ENCODE results near the gene ZBTB5.
"Not testable (repeated sequence)": the region's sequence is repeated elsewhere in the genome, so short reads cannot be mapped to it uniquely, and the experiment has no call there.

Gene ZBTB5

GRCh38 chr9:37404590-37404989, 60.7 kb downstream of the ZBTB5 start:
- Histone ChIP-seq H3K9ac (ENCODE audit: low read length) (no peak overlapping the region), H3K4me1 (ENCODE audit: control insufficient read depth in 1 of 2, insufficient read depth in 2 of 2, low read length in 2 of 2) (peaks cover 0 to 4% of the 10 kb centered on the region in 2 experiments), H3K79me2 (ENCODE audit: control insufficient read depth, insufficient read depth, low read length, poor library complexity) (no peaks in the 10 kb centered on the region), H4K12ac (ENCODE audit: low read depth, low read length) (no peak overlapping the region), H4K8ac (ENCODE audit: low read depth, low read length) (no peak overlapping the region), H2AFZ (ENCODE audit: insufficient read depth, low read length, poor library complexity) (no peak overlapping the region), H3K36me3 (ENCODE audit: control insufficient read depth in 1 of 2, insufficient read depth in 2 of 2, low read length in 2 of 2) (no peaks in the 10 kb centered on the region), H4K91ac (ENCODE audit: low read depth, low read length) (no peak overlapping the region), H3K27ac (ENCODE audit: low read depth, low read length) (no peak overlapping the region), H3K18ac (ENCODE audit: low read length) (no peak overlapping the region), H2BK5ac (ENCODE audit: low read depth, low read length, poor library complexity) (no peak overlapping the region), H2BK120ac (ENCODE audit: insufficient read depth, low read length, poor library complexity) (no peak overlapping the region), H3K4ac (ENCODE audit: low read depth, low read length) (no peak overlapping the region), H3K4me2 (ENCODE audit: low read length) (no peak overlapping the region), H3K79me1 (ENCODE audit: low read length) (no peaks in the 10 kb centered on the region), H2BK12ac (ENCODE audit: low read length) (no peak overlapping the region), H3K27me3 (ENCODE audit: insufficient read depth, low read length) (no peaks in the 10 kb centered on the region), H2AK5ac (ENCODE audit: low read length) (no peak overlapping the region), H3K4me3 (ENCODE audit: low read depth, low read length) (no peak overlapping the region), H3K9me3 (ENCODE audit: insufficient read depth, low read depth, low read length) (no peaks in the 10 kb centered on the region), H3K14ac (ENCODE audit: low read length) (no peak overlapping the region), H3K23ac (ENCODE audit: low read length) (no peak overlapping the region)
- no CpG with 5 or more reads among the region's 9 CpGs for WGBS (ENCODE audit: extremely low coverage, insufficient coverage, insufficient read length)
- DNase-seq: peak; percentile 41 to 68

- Histone ChIP-seq H3K27me3 (ENCODE audit: insufficient read depth, low read length) (no peaks in the 10 kb centered on the region), H3K4me3 (ENCODE audit: low read depth, low read length) (no peak overlapping the region), H3K79me2 (ENCODE audit: control insufficient read depth, insufficient read depth, low read length, poor library complexity) (no peaks in the 10 kb centered on the region), H2BK12ac (ENCODE audit: low read length) (no peak overlapping the region), H4K91ac (ENCODE audit: low read depth, low read length) (no peak overlapping the region), H2BK120ac (ENCODE audit: insufficient read depth, low read length, poor library complexity) (no peak overlapping the region), H3K4me2 (ENCODE audit: low read length) (no peak overlapping the region), H2AFZ (ENCODE audit: insufficient read depth, low read length, poor library complexity) (no peak overlapping the region), H3K4ac (ENCODE audit: low read depth, low read length) (no peak overlapping the region), H4K12ac (ENCODE audit: low read depth, low read length) (no peak overlapping the region), H3K14ac (ENCODE audit: low read length) (no peak overlapping the region), H3K9me3 (ENCODE audit: insufficient read depth, low read depth, low read length) (peaks cover 2% of the 10 kb centered on the region), H3K4me1 (ENCODE audit: control insufficient read depth in 1 of 2, insufficient read depth in 2 of 2, low read length in 2 of 2) (peaks cover 0 to 4% of the 10 kb centered on the region in 2 experiments), H2AK5ac (ENCODE audit: low read length) (no peak overlapping the region), H3K36me3 (ENCODE audit: control insufficient read depth in 1 of 2, insufficient read depth in 2 of 2, low read length in 2 of 2) (no peaks in the 10 kb centered on the region), H3K18ac (ENCODE audit: low read length) (no peak overlapping the region), H3K79me1 (ENCODE audit: low read length) (no peaks in the 10 kb centered on the region), H3K27ac (ENCODE audit: low read depth, low read length) (no peak overlapping the region), H2BK5ac (ENCODE audit: low read depth, low read length, poor library complexity) (no peak overlapping the region), H3K23ac (ENCODE audit: low read length) (no peak overlapping the region), H4K8ac (ENCODE audit: low read depth, low read length) (no peak overlapping the region), H3K9ac (ENCODE audit: low read length) (no peak overlapping the region)
- WGBS (ENCODE audit: extremely low coverage, insufficient coverage, insufficient read length): no CpG with 5 or more reads among the region's 2 CpGs
- no peak for DNase-seq
Observed at GRCh38 chr9:37399336-37399735, 65.9 kb downstream of the ZBTB5 start.

- Histone ChIP-seq H3K9ac (ENCODE audit: low read length) (no peak overlapping the region), H2BK12ac (ENCODE audit: low read length) (no peak overlapping the region), H3K79me2 (ENCODE audit: control insufficient read depth, insufficient read depth, low read length, poor library complexity) (no peaks in the 10 kb centered on the region), H3K27ac (ENCODE audit: low read depth, low read length) (no peak overlapping the region), H3K79me1 (ENCODE audit: low read length) (no peaks in the 10 kb centered on the region), H2BK120ac (ENCODE audit: insufficient read depth, low read length, poor library complexity) (no peak overlapping the region), H3K4ac (ENCODE audit: low read depth, low read length) (no peak overlapping the region), H3K23ac (ENCODE audit: low read length) (no peak overlapping the region), H3K36me3 (ENCODE audit: control insufficient read depth in 1 of 2, insufficient read depth in 2 of 2, low read length in 2 of 2) (no peaks in the 10 kb centered on the region), H4K91ac (ENCODE audit: low read depth, low read length) (no peak overlapping the region), H4K12ac (ENCODE audit: low read depth, low read length) (no peak overlapping the region), H2BK5ac (ENCODE audit: low read depth, low read length, poor library complexity) (no peak overlapping the region), H3K14ac (ENCODE audit: low read length) (no peak overlapping the region), H3K4me3 (ENCODE audit: low read depth, low read length) (no peak overlapping the region), H3K4me1 (ENCODE audit: control insufficient read depth in 1 of 2, insufficient read depth in 2 of 2, low read length in 2 of 2) (peaks cover 0 to 2% of the 10 kb centered on the region in 2 experiments), H3K27me3 (ENCODE audit: insufficient read depth, low read length) (no peaks in the 10 kb centered on the region), H2AFZ (ENCODE audit: insufficient read depth, low read length, poor library complexity) (no peak overlapping the region), H4K8ac (ENCODE audit: low read depth, low read length) (no peak overlapping the region), H3K4me2 (ENCODE audit: low read length) (no peak overlapping the region), H2AK5ac (ENCODE audit: low read length) (no peak overlapping the region), H3K18ac (ENCODE audit: low read length) (no peak overlapping the region), H3K9me3 (ENCODE audit: insufficient read depth, low read depth, low read length) (peaks cover 3% of the 10 kb centered on the region)
- DNase-seq: no peak
- WGBS (ENCODE audit: extremely low coverage, insufficient coverage, insufficient read length): no CpG with 5 or more reads among the region's 7 CpGs
Observed at GRCh38 chr9:37398464-37399025, 66.7 kb downstream of the ZBTB5 start.

GRCh38 chr9:37397948-37398347, 67.3 kb downstream of the ZBTB5 start:
- not testable (repeated sequence) for DNase-seq; H2AK5ac ChIP-seq (ENCODE audit: low read length); H2BK120ac ChIP-seq (ENCODE audit: insufficient read depth, low read length, poor library complexity); H3K4me3 ChIP-seq (ENCODE audit: low read depth, low read length); H2BK12ac ChIP-seq (ENCODE audit: low read length); H2AFZ ChIP-seq (ENCODE audit: insufficient read depth, low read length, poor library complexity); H4K8ac ChIP-seq (ENCODE audit: low read depth, low read length); H3K4ac ChIP-seq (ENCODE audit: low read depth, low read length); H3K27me3 ChIP-seq (ENCODE audit: insufficient read depth, low read length); H2BK5ac ChIP-seq (ENCODE audit: low read depth, low read length, poor library complexity); H4K91ac ChIP-seq (ENCODE audit: low read depth, low read length); H3K27ac ChIP-seq (ENCODE audit: low read depth, low read length); H3K9me3 ChIP-seq (ENCODE audit: insufficient read depth, low read depth, low read length); H3K14ac ChIP-seq (ENCODE audit: low read length); H3K4me2 ChIP-seq (ENCODE audit: low read length); H3K79me1 ChIP-seq (ENCODE audit: low read length); H4K12ac ChIP-seq (ENCODE audit: low read depth, low read length); H3K18ac ChIP-seq (ENCODE audit: low read length); H3K23ac ChIP-seq (ENCODE audit: low read length); H3K9ac ChIP-seq (ENCODE audit: low read length); H3K79me2 ChIP-seq (ENCODE audit: control insufficient read depth, insufficient read depth, low read length, poor library complexity); H3K36me3 ChIP-seq (ENCODE audit: control insufficient read depth in 1 of 2, insufficient read depth in 2 of 2, low read length in 2 of 2); H3K4me1 ChIP-seq (ENCODE audit: control insufficient read depth in 1 of 2, insufficient read depth in 2 of 2, low read length in 2 of 2)
- no CpG with 5 or more reads among the region's 3 CpGs for WGBS (ENCODE audit: extremely low coverage, insufficient coverage, insufficient read length)

Data from trophoblast cell (in vitro differentiated cells and primary cell).